ENCODE results near the gene SPAG8.

- no peak for TF ChIP-seq POLR2AphosphoS5 (IDR thresholded peaks at IDR 0.05)
- no peak for TF ChIP-seq CTCF (IDR thresholded peaks at IDR 0.05)
These were observed 18.6 kb downstream of the SPAG8 start for GRCh38 chr9:35793461-35793860.
